HG03045 (cell line): ENCODE results near the gene THOP1.

Experiments used
- ATAC-seq: cut with Tn5 transposase; IDR thresholded peaks from one replicate; pipeline ENCODE4 v1.9.1; 2021; ENCODE audit warnings: mild to moderate bottlenecking, moderate library complexity; ENCODE audit not compliant: unreplicated experiment

Gene THOP1

GRCh38 chr19:2850256-2850925, 65.1 kb downstream of the THOP1 start:
- ATAC-seq = no peak

- no peak for ATAC-seq
These were observed 67.3 kb downstream of the THOP1 start for GRCh38 chr19:2852598-2852997.

GRCh38 chr19:2853015-2853606, 67.8 kb downstream of the THOP1 start:
- ATAC-seq = no peak

GRCh38 chr19:2854849-2855248, 69.5 kb downstream of the THOP1 start:
- no peak for ATAC-seq

GRCh38 chr19:2856457-2857050, 71.3 kb downstream of the THOP1 start:
- no peak for ATAC-seq

GRCh38 chr19:2858864-2859263, 73.6 kb downstream of the THOP1 start:
- ATAC-seq = no peak

GRCh38 chr19:2863816-2864215, 78.5 kb downstream of the THOP1 start:
- no peak for ATAC-seq
